Measurements from ENCODE around the gene FZR1.

The FZR1 gene

DNA sequence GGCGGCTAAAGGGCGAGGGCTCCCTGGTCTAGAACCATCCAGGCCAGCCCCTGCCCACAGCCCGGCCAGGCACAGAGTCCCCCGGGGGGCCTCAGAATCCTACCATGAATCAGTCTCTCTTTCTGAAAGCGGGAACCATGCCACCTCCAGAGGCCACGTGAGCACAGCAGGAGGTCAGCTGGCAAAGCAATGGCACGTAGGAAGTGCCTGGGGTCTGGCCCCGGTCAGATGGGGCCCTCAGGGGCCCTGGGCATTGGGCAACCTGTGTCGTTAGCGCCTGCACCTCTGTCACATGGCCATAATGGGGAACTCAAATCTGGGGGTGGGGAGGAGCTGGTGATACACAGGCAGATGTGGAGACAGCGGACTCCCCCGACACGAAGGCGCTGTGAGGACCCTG is 42.5 kb downstream of the FZR1 start:
- no peak overlapping the region for H3K4ac ChIP-seq (ENCODE audit: low read depth in 1 of 2, low read length in 2 of 2)
- H3K27me3 ChIP-seq (ENCODE audit: control insufficient read depth in 1 of 2, insufficient read depth in 1 of 2, low read length in 2 of 2), result no peaks in the 10 kb centered on the region
- H3K27ac ChIP-seq (ENCODE audit: low read length, poor library complexity, severe bottlenecking), result no peak overlapping the region
- no peak overlapping the region for H3K4me3 ChIP-seq (ENCODE audit: insufficient read depth in 1 of 2, low read depth in 1 of 2, low read length in 2 of 2)
- H3K4me2 ChIP-seq (ENCODE audit: low read length, poor library complexity, severe bottlenecking), result no peak overlapping the region
- no peak overlapping the region for H2BK5ac ChIP-seq (ENCODE audit: low read depth, low read length, poor library complexity, severe bottlenecking)
- 92% methylated on average over 14 of the region's 14 CpGs for WGBS
- no peak overlapping the region for H3K18ac ChIP-seq (ENCODE audit: low read depth in 1 of 2, low read length in 2 of 2)
- DNase-seq, result no peak
- H2AK5ac ChIP-seq (ENCODE audit: low read length, severe bottlenecking), result no peak overlapping the region
- no peaks in the 10 kb centered on the region for H3K9me3 ChIP-seq (ENCODE audit: control insufficient read depth, low read length)
- no peak overlapping the region for H3K9ac ChIP-seq (ENCODE audit: low read length)
- no peak overlapping the region for H3K23ac ChIP-seq (ENCODE audit: low read length in 2 of 2)
- peaks cover 27% of the 10 kb centered on the region for H3K4me1 ChIP-seq (ENCODE audit: control insufficient read depth, insufficient read depth, low read depth, low read length)
- H4K8ac ChIP-seq (ENCODE audit: low read length), result no peak overlapping the region
- H2BK15ac ChIP-seq (ENCODE audit: low read depth, poor library complexity, severe bottlenecking), result no peak overlapping the region
- H3K36me3 ChIP-seq (ENCODE audit: control insufficient read depth in 1 of 2, insufficient read depth in 2 of 2, low read depth in 1 of 2, low read length in 2 of 2), result peaks cover 27 to 77% of the 10 kb centered on the region in 2 experiments
- no peak overlapping the region for H2AFZ ChIP-seq (ENCODE audit: low read depth, low read length)
- H4K91ac ChIP-seq (ENCODE audit: low read length), result no peak overlapping the region
- H2BK12ac ChIP-seq (ENCODE audit: low read length in 2 of 2), result no peak overlapping the region
- peaks cover 27% of the 10 kb centered on the region for H3K79me1 ChIP-seq (replicated peaks; ENCODE audit: low read length, poor library complexity, severe bottlenecking)
- H2BK120ac ChIP-seq (ENCODE audit: low read depth, low read length), result no peak overlapping the region
- no peak overlapping the region for H3K14ac ChIP-seq (ENCODE audit: low read length in 2 of 2)

GRCh38 chr19:3549816-3550215 is 43.7 kb downstream of the FZR1 start:
- no peaks in the 10 kb centered on the region for H3K27me3 ChIP-seq (ENCODE audit: control insufficient read depth in 1 of 2, insufficient read depth in 1 of 2, low read length in 2 of 2)
- no peak overlapping the region for H2BK15ac ChIP-seq (ENCODE audit: low read depth, poor library complexity, severe bottlenecking)
- H3K36me3 ChIP-seq (ENCODE audit: control insufficient read depth in 1 of 2, insufficient read depth in 2 of 2, low read depth in 1 of 2, low read length in 2 of 2), result peaks cover 27 to 65% of the 10 kb centered on the region in 2 experiments
- H2BK5ac ChIP-seq (ENCODE audit: low read depth, low read length, poor library complexity, severe bottlenecking), result no peak overlapping the region
- H3K9me3 ChIP-seq (ENCODE audit: control insufficient read depth, low read length), result no peaks in the 10 kb centered on the region
- peaks cover 36% of the 10 kb centered on the region for H3K4me1 ChIP-seq (ENCODE audit: control insufficient read depth, insufficient read depth, low read depth, low read length)
- no peak overlapping the region for H2BK120ac ChIP-seq (ENCODE audit: low read depth, low read length)
- H2AFZ ChIP-seq (ENCODE audit: low read depth, low read length), result no peak overlapping the region
- peaks cover 21% of the 10 kb centered on the region for H3K79me1 ChIP-seq (replicated peaks; ENCODE audit: low read length, poor library complexity, severe bottlenecking)
- H3K9ac ChIP-seq (ENCODE audit: low read length), result no peak overlapping the region
- no peak overlapping the region for H2AK5ac ChIP-seq (ENCODE audit: low read length, severe bottlenecking)
- H3K27ac ChIP-seq (ENCODE audit: low read length, poor library complexity, severe bottlenecking), result no peak overlapping the region
- DNase-seq, result no peak
- no peak overlapping the region for H3K4me2 ChIP-seq (ENCODE audit: low read length, poor library complexity, severe bottlenecking)
- no peak overlapping the region for H3K4me3 ChIP-seq (ENCODE audit: insufficient read depth in 1 of 2, low read depth in 1 of 2, low read length in 2 of 2)
- no peak overlapping the region for H4K8ac ChIP-seq (ENCODE audit: low read length)
- no peak overlapping the region for H3K18ac ChIP-seq (ENCODE audit: low read depth in 1 of 2, low read length in 2 of 2)
- H2BK12ac ChIP-seq (ENCODE audit: low read length in 2 of 2), result no peak overlapping the region
- no peak overlapping the region for H3K23ac ChIP-seq (ENCODE audit: low read length in 2 of 2)
- 95% methylated on average over 6 of the region's 10 CpGs for WGBS
- no peak overlapping the region for H3K14ac ChIP-seq (ENCODE audit: low read length in 2 of 2)
- H3K4ac ChIP-seq (ENCODE audit: low read depth in 1 of 2, low read length in 2 of 2), result no peak overlapping the region
- H4K91ac ChIP-seq (ENCODE audit: low read length), result no peak overlapping the region

DNA sequence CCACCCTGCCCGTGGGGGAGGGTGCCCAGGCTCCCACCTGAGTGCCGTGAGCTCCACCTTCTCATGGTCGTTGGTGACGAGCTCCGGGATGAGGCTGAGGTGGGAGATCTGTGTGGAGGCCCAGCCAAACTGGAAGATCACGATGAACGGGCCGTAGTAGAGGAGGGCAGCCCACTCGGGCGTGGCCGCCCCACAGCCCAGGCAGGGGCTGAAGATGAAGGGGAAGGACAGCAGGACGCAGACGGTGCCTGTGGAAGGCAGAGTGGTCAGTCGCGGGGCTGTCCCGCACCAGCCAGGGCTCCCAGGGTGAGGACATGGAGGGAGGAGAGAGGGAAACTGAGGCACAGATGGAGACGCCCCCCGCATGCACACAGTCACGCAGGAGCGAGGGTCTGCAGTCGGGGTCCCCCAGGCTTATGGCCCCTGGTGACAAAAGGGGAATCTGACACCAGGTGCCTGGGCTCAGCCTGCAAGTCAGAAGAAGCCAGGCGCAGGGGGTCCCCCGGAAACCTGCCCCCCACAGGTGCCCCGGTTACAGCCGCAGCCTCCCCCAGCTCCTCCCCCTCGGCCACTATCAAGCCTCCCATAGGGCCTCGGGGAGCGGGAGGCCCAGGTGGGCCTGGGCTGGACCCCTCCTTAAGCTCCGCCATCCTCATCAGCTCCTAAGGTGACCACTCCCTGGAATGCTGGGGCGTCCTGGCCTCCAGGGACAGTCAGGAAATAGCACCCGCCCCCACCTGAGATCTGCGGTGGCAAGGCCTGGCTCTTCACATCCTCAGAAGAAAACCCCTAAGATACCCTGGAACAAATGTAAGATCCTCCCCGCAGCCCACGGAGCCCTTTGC is 45.1 kb downstream of the FZR1 start:
- no peak overlapping the region for H3K18ac ChIP-seq (ENCODE audit: low read depth in 1 of 2, low read length in 2 of 2)
- H3K9ac ChIP-seq (ENCODE audit: low read length), result no peak overlapping the region
- no peak overlapping the region for H3K23ac ChIP-seq (ENCODE audit: low read length in 2 of 2)
- H3K9me3 ChIP-seq (ENCODE audit: control insufficient read depth, low read length), result no peaks in the 10 kb centered on the region
- H3K4me3 ChIP-seq (ENCODE audit: insufficient read depth in 1 of 2, low read depth in 1 of 2, low read length in 2 of 2), result no peak overlapping the region
- no peak overlapping the region for H2AFZ ChIP-seq (ENCODE audit: low read depth, low read length)
- H3K4me2 ChIP-seq (ENCODE audit: low read length, poor library complexity, severe bottlenecking), result no peak overlapping the region
- WGBS, result 94% methylated on average over 29 of the region's 34 CpGs
- no peak overlapping the region for H2BK5ac ChIP-seq (ENCODE audit: low read depth, low read length, poor library complexity, severe bottlenecking)
- no peak for DNase-seq
- H3K14ac ChIP-seq (ENCODE audit: low read length in 2 of 2), result no peak overlapping the region
- peaks cover 17 to 57% of the 10 kb centered on the region in 2 experiments for H3K36me3 ChIP-seq (ENCODE audit: control insufficient read depth in 1 of 2, insufficient read depth in 2 of 2, low read depth in 1 of 2, low read length in 2 of 2)
- H2BK120ac ChIP-seq (ENCODE audit: low read depth, low read length), result no peak overlapping the region
- H3K27ac ChIP-seq (ENCODE audit: low read length, poor library complexity, severe bottlenecking), result no peak overlapping the region
- no peak overlapping the region for H2BK15ac ChIP-seq (ENCODE audit: low read depth, poor library complexity, severe bottlenecking)
- no peak overlapping the region for H4K8ac ChIP-seq (ENCODE audit: low read length)
- no peak overlapping the region for H4K91ac ChIP-seq (ENCODE audit: low read length)
- no peaks in the 10 kb centered on the region for H3K27me3 ChIP-seq (ENCODE audit: control insufficient read depth in 1 of 2, insufficient read depth in 1 of 2, low read length in 2 of 2)
- peak overlapping the region; percentile 18 for H2AK5ac ChIP-seq (ENCODE audit: low read length, severe bottlenecking)
- H3K4me1 ChIP-seq (ENCODE audit: control insufficient read depth, insufficient read depth, low read depth, low read length), result peaks cover 45% of the 10 kb centered on the region
- H3K79me1 ChIP-seq (replicated peaks; ENCODE audit: low read length, poor library complexity, severe bottlenecking), result peaks cover 12% of the 10 kb centered on the region
- no peak overlapping the region for H3K4ac ChIP-seq (ENCODE audit: low read depth in 1 of 2, low read length in 2 of 2)
- no peak overlapping the region for H2BK12ac ChIP-seq (ENCODE audit: low read length in 2 of 2)

DNA sequence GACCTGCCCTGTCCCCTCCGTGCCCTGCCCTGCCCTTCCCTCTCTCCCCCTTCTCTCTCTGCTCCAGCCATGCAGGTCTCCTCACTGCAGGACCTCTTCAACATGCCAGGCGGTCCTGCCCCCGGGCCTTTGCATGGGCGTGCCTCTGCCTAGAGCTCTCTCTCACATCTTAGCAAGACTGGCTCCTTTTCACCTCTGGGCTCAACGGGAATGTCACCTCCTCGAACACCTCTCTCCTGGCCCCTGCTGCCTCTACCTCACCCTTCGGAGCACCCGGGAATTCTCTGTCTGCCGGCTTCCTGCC is 45.6 kb downstream of the FZR1 start:
- Histone ChIP-seq H3K27ac (ENCODE audit: low read length, poor library complexity, severe bottlenecking) (no peak overlapping the region), H3K36me3 (ENCODE audit: control insufficient read depth in 1 of 2, insufficient read depth in 2 of 2, low read depth in 1 of 2, low read length in 2 of 2) (peaks cover 13 to 52% of the 10 kb centered on the region in 2 experiments), H4K91ac (ENCODE audit: low read length) (peak overlapping the region; percentile 74), H3K27me3 (ENCODE audit: control insufficient read depth in 1 of 2, insufficient read depth in 1 of 2, low read length in 2 of 2) (no peaks in the 10 kb centered on the region), H3K4me3 (ENCODE audit: insufficient read depth in 1 of 2, low read depth in 1 of 2, low read length in 2 of 2) (no peak overlapping the region), H3K4ac (ENCODE audit: low read depth in 1 of 2, low read length in 2 of 2) (no peak overlapping the region), H3K14ac (ENCODE audit: low read length in 2 of 2) (no peak overlapping the region), H3K23ac (ENCODE audit: low read length in 2 of 2) (no peak overlapping the region), H3K9ac (ENCODE audit: low read length) (no peak overlapping the region), H3K9me3 (ENCODE audit: control insufficient read depth, low read length) (no peaks in the 10 kb centered on the region), H2AK5ac (ENCODE audit: low read length, severe bottlenecking) (peak overlapping the region; percentile 18), H2BK120ac (ENCODE audit: low read depth, low read length) (no peak overlapping the region), H2BK5ac (ENCODE audit: low read depth, low read length, poor library complexity, severe bottlenecking) (no peak overlapping the region), H2BK15ac (ENCODE audit: low read depth, poor library complexity, severe bottlenecking) (no peak overlapping the region), H3K4me1 (ENCODE audit: control insufficient read depth, insufficient read depth, low read depth, low read length) (peaks cover 51% of the 10 kb centered on the region), H3K4me2 (ENCODE audit: low read length, poor library complexity, severe bottlenecking) (no peak overlapping the region), H3K18ac (ENCODE audit: low read depth in 1 of 2, low read length in 2 of 2) (no peak overlapping the region), H3K79me1 (replicated peaks; ENCODE audit: low read length, poor library complexity, severe bottlenecking) (peaks cover 9% of the 10 kb centered on the region), H4K8ac (ENCODE audit: low read length) (peak overlapping the region; percentile 61), H2BK12ac (ENCODE audit: low read length in 2 of 2) (no peak overlapping the region), H2AFZ (ENCODE audit: low read depth, low read length) (no peak overlapping the region)
- 87% methylated on average over 9 of the region's 9 CpGs for WGBS
- DNase-seq, result no peak
